HepG2 (cell line): ENCODE measurements around the gene ABCA3.

Experiments
- CBX2 ChIP-seq, 2 experiments: fragments of 200-600 bp in 1 of 2; sonication (generic); formaldehyde crosslinking in 1 of 2; IDR thresholded peaks; 2 replicates each; pipeline versions ENCODE4 v1.7.0 to v1.8.1; 2018 to 2022; ENCODE audit warnings: low read depth in 2 of 2, low read length in 1 of 2, mild to moderate bottlenecking in 1 of 2, missing genetic modification reagents in 1 of 2
- CTCF ChIP-seq: sonication (generic); formaldehyde crosslinking; IDR thresholded peaks from 2 replicates; pipeline ENCODE4 v1.5.0; 2020; ENCODE audit warnings: mild to moderate bottlenecking, missing genetic modification reagents, moderate library complexity
- NR2F1 ChIP-seq, 2 experiments: fragments of 450-650 bp in 1 of 2; formaldehyde crosslinking in 1 of 2; IDR thresholded peaks; 2 replicates each; pipeline versions ENCODE4 v1.5.0 to v1.6.1; 2016 to 2020; ENCODE audit warnings: mild to moderate bottlenecking in 1 of 2, missing compliant biosample characterization in 1 of 2, missing genetic modification reagents in 1 of 2, moderate library complexity in 1 of 2
- RXRA ChIP-seq: sonication (generic); formaldehyde crosslinking; IDR thresholded peaks from 2 replicates; pipeline ENCODE4 v1.5.1; 2020; ENCODE audit warnings: missing genetic modification reagents
- SP1 ChIP-seq, 2 experiments: fragments of 450-650 bp in 1 of 2; sonication (generic) in 1 of 2; formaldehyde crosslinking in 1 of 2; IDR thresholded peaks; 2 replicates each; pipeline versions ENCODE4 v1.4.0 to v1.6.1; 2016 to 2020; ENCODE audit warnings: missing genetic modification reagents in 1 of 2
- TP53 ChIP-seq: sonication (generic); formaldehyde crosslinking; conservative IDR thresholded peaks from 2 replicates; pipeline ENCODE4 v1.4.0; 2020; ENCODE audit warnings: missing genetic modification reagents
- ZNF496 ChIP-seq: sonication (generic); formaldehyde crosslinking; IDR thresholded peaks from 2 replicates; pipeline ENCODE4 v1.8.1; 2023; ENCODE audit warnings: mild to moderate bottlenecking, moderate library complexity, missing genetic modification reagents; ENCODE audit not compliant: insufficient replicate concordance
- ZNF629 ChIP-seq: sonication (generic); formaldehyde crosslinking; conservative IDR thresholded peaks from 2 replicates; pipeline ENCODE4 v1.5.0; 2020; ENCODE audit warnings: missing genetic modification reagents

GRCh38 chr16:2278272-2278608, 62.3 kb downstream of the ABCA3 start:
- TF ChIP-seq NR2F1 (CRISPR knock-in tag; IDR thresholded peaks at IDR 0.05) (no peak), CTCF (peak; percentile 33; the same call in 1 of the 2 replicates), RXRA (CRISPR knock-in tag) (no peak), ZNF496 (CRISPR knock-in tag) (no peak), SP1 (IDR thresholded peaks at IDR 0.05) (no peak), SP1 (CRISPR knock-in tag; IDR thresholded peaks at IDR 0.05) (no peak), ZNF629 (CRISPR knock-in tag) (no peak), CBX2 (IDR thresholded peaks at IDR 0.05; ENCODE audit: low read depth, low read length) (no peak), CBX2 (CRISPR knock-in tag; IDR thresholded peaks at IDR 0.05; ENCODE audit: low read depth) (no peak), TP53 (no peak)
